ENCODE data around the gene RNF166.
A peak's percentile ranks its signal among the peaks of the same experiment; 100 is the strongest.

The RNF166 gene, protein sequence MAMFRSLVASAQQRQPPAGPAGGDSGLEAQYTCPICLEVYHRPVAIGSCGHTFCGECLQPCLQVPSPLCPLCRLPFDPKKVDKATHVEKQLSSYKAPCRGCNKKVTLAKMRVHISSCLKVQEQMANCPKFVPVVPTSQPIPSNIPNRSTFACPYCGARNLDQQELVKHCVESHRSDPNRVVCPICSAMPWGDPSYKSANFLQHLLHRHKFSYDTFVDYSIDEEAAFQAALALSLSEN
- 19.1 to 272 (median 206) reads per million in 9 experiments for total RNA-seq

GRCh38 chr16:88706229-88706964 is at the start of gene RNF166, which contains the start of gene CTU2:
RNF166 (minus strand) TSS chr16:88706408; CDS start chr16:88706325, 83 bp downstream.
CTU2 (plus strand) TSS chr16:88706503; CDS start chr16:88706531, 28 bp downstream.
- H3K4me3 Mint-ChIP-seq, result peak within 1 kb of the TSS; percentile 95 to 100
- H3K27ac Mint-ChIP-seq, result peak within 1 kb of the TSS; percentile 90 to 99
- peak; percentile 66 for ATAC-seq (replicated peaks)
- H3K27me3 Mint-ChIP-seq, result no peaks in the 10 kb centered on the region
- H3K4me1 Mint-ChIP-seq (ENCODE audit: low read depth in 2 of 2), result peaks cover 33 to 57% of the 10 kb centered on the region in 2 donors
- peaks cover 51% of the 10 kb centered on the region for H3K36me3 Mint-ChIP-seq (ENCODE audit: insufficient read depth)
- H3K9me3 Mint-ChIP-seq, result no peaks in the 10 kb centered on the region
- peak; percentile 91 to 94 (median 92) for DNase-seq

DNA sequence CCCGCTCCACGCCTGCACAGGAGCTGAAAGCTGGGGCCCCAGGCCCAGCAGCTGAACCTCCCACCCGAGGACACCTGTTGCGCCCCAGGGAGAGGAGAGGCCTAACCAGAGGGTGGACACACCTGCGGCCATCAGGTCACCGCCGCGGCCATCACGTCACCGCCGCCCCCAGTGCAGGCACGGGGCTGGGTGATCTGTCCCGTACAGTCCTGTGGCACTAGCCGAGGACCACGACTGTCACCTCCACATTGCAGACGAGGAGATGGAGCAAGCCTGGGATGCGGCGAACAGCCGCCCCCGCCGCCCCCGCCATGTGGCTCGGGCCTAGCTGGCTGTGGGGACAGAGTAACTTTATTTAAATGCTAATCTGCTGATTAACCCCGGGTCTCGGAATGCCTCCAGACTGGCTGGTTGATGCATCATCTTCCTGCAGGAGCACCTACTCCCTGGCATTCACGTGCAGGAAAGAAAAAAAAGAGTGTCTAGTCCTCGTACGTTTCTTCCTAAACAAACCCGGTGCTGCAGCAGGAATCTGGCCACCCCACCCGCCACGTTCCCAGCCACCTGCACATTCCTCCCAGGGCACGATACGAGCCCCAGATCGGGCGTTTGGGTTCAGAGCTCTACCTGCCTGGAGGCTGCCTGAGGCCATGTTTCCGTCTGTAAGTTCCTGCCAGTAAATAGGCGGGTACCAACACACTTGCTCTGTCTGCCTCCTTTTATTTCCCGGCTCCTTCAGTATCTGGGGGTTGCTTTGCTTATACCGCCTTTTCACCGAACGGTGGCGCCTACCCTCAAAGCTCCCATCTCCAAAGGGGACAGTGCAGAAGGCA is 48.9 kb upstream of the RNF166 start:
- no peak overlapping the region for H3K4me3 Mint-ChIP-seq
- no peak for ATAC-seq (replicated peaks)
- no peak for DNase-seq

DNA sequence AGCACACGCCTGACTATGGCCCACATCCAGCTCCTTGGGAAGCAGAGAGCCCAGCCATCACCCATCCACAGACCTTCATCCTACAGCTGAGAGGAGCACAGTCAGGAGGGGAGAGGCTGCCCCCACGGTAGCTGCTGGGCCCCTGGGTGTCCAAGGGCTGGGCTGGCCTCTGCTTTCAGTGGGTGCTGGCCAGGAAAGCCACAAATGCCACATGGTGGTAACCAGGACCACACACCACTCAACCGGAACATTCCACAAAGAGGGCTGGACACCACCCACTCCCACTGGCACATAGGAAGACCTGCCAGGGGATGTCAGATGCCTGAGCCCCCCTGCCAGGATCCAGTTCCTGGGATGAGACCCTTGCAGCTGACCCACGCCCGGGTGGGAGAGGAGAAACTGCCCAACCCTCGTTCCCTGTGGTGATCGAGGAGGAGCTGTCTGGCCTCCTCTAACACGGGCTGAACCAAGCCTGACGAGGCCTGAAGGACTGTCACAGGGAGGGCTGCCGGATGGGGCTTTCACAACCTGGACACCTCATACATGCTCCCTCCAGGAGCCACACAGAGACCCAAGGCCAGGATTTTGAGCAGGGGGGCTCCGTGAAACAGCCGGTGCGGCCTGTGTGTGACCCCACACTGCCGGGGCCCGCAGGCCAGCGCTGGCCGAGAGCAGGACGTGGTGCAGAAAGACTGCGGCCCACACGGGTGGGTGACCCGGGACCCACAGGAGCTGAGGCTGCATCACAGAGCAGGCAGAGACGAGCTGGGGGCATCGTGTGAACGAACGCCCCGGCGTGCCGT is 48.1 kb upstream of the RNF166 start:
- Mint-ChIP-seq H3K9me3 (no peaks in the 10 kb centered on the region), H3K4me1 (ENCODE audit: low read depth in 2 of 2) (peaks cover 17 to 23% of the 10 kb centered on the region in 2 donors), H3K27me3 (no peaks in the 10 kb centered on the region), H3K27ac (peak overlapping the region; percentile 31 to 75), H3K36me3 (ENCODE audit: insufficient read depth) (peaks cover 6% of the 10 kb centered on the region), H3K4me3 (no peak overlapping the region)
- DNase-seq (no peak), ATAC-seq (replicated peaks) (no peak)

More for the DNA sequence above, 48.9 kb upstream of the RNF166 start:
- Mint-ChIP-seq H3K4me1 (ENCODE audit: low read depth in 2 of 2) (peaks cover 21 to 29% of the 10 kb centered on the region in 2 donors), H3K9me3 (no peaks in the 10 kb centered on the region), H3K27ac (peak overlapping the region; percentile 31 to 62), H3K36me3 (ENCODE audit: insufficient read depth) (peaks cover 6% of the 10 kb centered on the region), H3K27me3 (no peaks in the 10 kb centered on the region)

GRCh38 chr16:88753602-88754001 is 47.4 kb upstream of the RNF166 start:
- H3K4me3 Mint-ChIP-seq, result no peak overlapping the region
- peaks cover 13% of the 10 kb centered on the region for H3K36me3 Mint-ChIP-seq (ENCODE audit: insufficient read depth)
- H3K27me3 Mint-ChIP-seq, result no peaks in the 10 kb centered on the region
- ATAC-seq (replicated peaks) (no peak), DNase-seq (no peak)
- H3K9me3 Mint-ChIP-seq, result no peaks in the 10 kb centered on the region
- peaks cover 12 to 16% of the 10 kb centered on the region in 2 donors for H3K4me1 Mint-ChIP-seq (ENCODE audit: low read depth in 2 of 2)
- peak overlapping the region in 1 of 2 donors; percentile 75 for H3K27ac Mint-ChIP-seq

DNA sequence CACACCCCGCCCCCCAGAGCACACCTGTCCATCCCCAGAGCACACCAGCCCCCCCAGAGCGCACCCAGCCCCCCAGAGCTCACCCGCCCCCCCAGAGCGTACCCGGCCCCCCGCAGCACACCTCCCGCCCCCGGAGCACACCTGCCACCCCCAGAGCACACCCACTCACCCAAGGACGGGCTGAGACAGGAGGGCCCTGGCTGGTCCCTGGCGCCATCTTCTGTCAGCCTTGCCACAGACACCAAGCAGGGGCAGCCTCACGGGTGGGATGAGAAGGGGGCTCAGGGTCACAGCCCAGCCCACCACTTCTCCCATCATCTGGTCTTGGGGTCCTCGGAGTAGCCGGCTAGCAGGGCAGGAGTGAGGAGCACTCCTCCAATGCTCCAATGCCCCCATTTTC is 47.0 kb upstream of the RNF166 start:
- Mint-ChIP-seq H3K4me3 (no peak overlapping the region), H3K4me1 (ENCODE audit: low read depth in 2 of 2) (peaks cover 9 to 12% of the 10 kb centered on the region in 2 donors), H3K36me3 (ENCODE audit: insufficient read depth) (peaks cover 13% of the 10 kb centered on the region), H3K9me3 (no peaks in the 10 kb centered on the region), H3K27me3 (no peaks in the 10 kb centered on the region), H3K27ac (peak overlapping the region in 1 of 2 donors; percentile 75)
- DNase-seq, result no peak
- ATAC-seq (replicated peaks), result no peak

DNA sequence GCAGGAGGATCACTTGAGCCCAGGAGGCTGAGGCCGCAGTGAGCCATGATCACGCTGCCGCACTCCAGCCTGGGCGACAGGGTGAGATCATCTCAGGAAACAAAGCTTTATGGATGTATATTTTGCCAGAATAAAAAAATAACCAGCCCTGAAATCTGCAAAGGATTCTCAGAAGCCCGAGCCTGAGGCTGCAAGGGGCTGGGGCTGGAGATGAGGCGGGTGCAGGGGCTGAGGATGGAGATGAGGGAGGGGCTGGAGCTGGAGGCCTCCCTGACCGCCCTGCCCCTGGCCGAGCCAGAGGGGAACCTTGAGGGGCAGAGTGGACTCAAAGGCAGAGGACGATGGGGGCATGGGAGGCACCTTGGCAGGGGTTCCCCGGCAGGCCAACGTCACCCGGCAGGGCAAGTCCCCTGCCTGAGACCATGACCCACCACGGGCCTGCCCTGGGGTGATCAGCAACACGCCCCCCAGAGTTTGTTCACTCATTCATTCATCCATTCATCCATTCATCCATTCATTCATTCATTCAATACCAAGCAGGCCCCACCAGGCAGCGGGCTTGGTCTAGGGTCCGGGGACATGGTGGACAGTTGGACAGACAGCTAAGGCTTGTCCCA is 46.3 kb upstream of the RNF166 start:
- H3K27ac Mint-ChIP-seq, result no peak overlapping the region
- ATAC-seq (replicated peaks) (no peak), DNase-seq (no peak)
- H3K4me1 Mint-ChIP-seq (ENCODE audit: low read depth in 2 of 2), result peaks cover 11 to 13% of the 10 kb centered on the region in 2 donors
- no peaks in the 10 kb centered on the region for H3K27me3 Mint-ChIP-seq
- H3K36me3 Mint-ChIP-seq (ENCODE audit: insufficient read depth), result peaks cover 20% of the 10 kb centered on the region
- no peak overlapping the region for H3K4me3 Mint-ChIP-seq
- no peaks in the 10 kb centered on the region for H3K9me3 Mint-ChIP-seq

DNA sequence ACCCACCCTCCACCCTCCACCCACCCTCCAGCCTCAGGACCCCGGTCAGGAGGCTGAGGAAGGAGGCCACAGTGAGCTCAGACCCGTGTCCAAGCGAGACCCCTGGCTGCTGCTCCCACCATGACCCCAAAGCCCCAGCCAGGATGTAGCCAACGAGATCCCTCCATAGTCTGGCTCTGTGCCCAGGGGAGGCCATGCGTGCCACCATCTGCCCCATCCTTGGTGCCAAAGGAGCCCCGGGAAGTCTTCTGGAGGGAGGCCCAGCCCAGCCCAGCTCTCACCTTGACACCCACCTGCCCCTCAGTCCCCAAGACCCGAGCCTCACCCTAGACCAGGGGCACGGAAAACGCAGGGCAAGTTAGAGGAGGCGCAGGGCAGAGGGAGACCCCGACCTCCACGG is 44.6 kb upstream of the RNF166 start:
- ATAC-seq (replicated peaks) (no peak), DNase-seq (no peak)
- Mint-ChIP-seq H3K27me3 (no peaks in the 10 kb centered on the region), H3K27ac (no peak overlapping the region), H3K36me3 (ENCODE audit: insufficient read depth) (peaks cover 21% of the 10 kb centered on the region), H3K4me3 (no peak overlapping the region), H3K9me3 (no peaks in the 10 kb centered on the region), H3K4me1 (ENCODE audit: low read depth in 2 of 2) (peaks cover 16 to 21% of the 10 kb centered on the region in 2 donors)

DNA sequence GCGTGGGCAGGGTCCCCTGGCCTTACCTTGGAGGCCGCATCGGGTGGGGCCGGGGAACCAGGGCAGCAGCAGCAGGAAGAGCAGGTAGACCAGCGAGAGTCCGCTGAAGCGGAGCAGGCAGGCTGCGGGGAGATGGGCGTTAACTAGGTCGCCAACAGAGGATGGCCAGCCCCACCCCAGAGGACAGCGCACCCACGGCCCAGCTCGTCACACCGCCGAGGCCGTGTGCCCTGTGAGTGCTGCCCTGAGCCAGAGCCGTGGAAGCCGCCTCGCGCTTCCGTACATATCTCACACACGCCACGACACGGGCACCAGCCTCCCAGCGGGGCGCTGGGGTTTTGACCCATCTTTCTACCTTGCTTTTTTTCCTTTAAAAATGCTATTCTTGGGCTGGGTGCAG is 43.1 kb upstream of the RNF166 start:
- Mint-ChIP-seq H3K4me1 (ENCODE audit: low read depth in 2 of 2) (peaks cover 24 to 26% of the 10 kb centered on the region in 2 donors), H3K27me3 (no peaks in the 10 kb centered on the region), H3K36me3 (ENCODE audit: insufficient read depth) (peaks cover 19% of the 10 kb centered on the region), H3K27ac (peak overlapping the region in 1 of 2 donors; percentile 85), H3K4me3 (no peak overlapping the region), H3K9me3 (no peaks in the 10 kb centered on the region)
- DNase-seq (no peak), ATAC-seq (replicated peaks) (no peak)

DNA sequence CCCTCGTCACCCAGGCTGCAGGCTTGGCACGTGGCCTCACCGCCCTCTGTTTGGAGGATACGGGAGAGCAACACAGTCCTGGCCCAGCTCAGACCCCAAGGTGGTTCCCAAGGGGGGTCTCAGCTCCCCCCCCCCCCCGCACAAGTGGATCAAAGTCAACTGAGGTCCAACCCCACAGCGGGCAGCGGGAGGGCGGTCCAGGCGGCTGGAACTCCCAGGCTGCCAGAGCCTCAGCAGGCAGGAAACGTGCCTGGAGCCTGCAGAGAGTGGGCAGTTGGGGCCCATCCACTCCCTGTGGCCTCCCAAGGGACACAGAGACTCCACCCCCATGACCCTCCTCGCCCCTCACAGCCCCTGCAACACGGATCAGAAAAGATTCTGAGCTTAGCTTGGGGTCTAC is 42.2 kb upstream of the RNF166 start:
- no peak for ATAC-seq (replicated peaks)
- H3K36me3 Mint-ChIP-seq (ENCODE audit: insufficient read depth), result peaks cover 19% of the 10 kb centered on the region
- peaks cover 20 to 31% of the 10 kb centered on the region in 2 donors for H3K4me1 Mint-ChIP-seq (ENCODE audit: low read depth in 2 of 2)
- no peak overlapping the region for H3K4me3 Mint-ChIP-seq
- DNase-seq, result no peak
- H3K27me3 Mint-ChIP-seq, result no peaks in the 10 kb centered on the region
- no peaks in the 10 kb centered on the region for H3K9me3 Mint-ChIP-seq
- peak overlapping the region in 1 of 2 donors; percentile 38 for H3K27ac Mint-ChIP-seq

- Mint-ChIP-seq H3K27me3 (no peaks in the 10 kb centered on the region), H3K36me3 (ENCODE audit: insufficient read depth) (peaks cover 19% of the 10 kb centered on the region), H3K4me1 (ENCODE audit: low read depth in 2 of 2) (peaks cover 18 to 29% of the 10 kb centered on the region in 2 donors), H3K9me3 (no peaks in the 10 kb centered on the region), H3K4me3 (no peak overlapping the region), H3K27ac (no peak overlapping the region)
- ATAC-seq (replicated peaks) (peak; percentile 29), DNase-seq (no peak)
Measured at GRCh38 chr16:88747588-88748301, 41.5 kb upstream of the RNF166 start.

- Mint-ChIP-seq H3K4me3 (peak overlapping the region; percentile 37 to 41), H3K27ac (peak overlapping the region; percentile 84 to 89), H3K36me3 (ENCODE audit: insufficient read depth) (peaks cover 19% of the 10 kb centered on the region), H3K9me3 (no peaks in the 10 kb centered on the region), H3K27me3 (no peaks in the 10 kb centered on the region), H3K4me1 (ENCODE audit: low read depth in 2 of 2) (peaks cover 16 to 29% of the 10 kb centered on the region in 2 donors)
- DNase-seq (no peak), ATAC-seq (replicated peaks) (no peak)
Measured at GRCh38 chr16:88746506-88746905, 40.3 kb upstream of the RNF166 start.

Data from effector memory CD8-positive, alpha-beta T cell (primary cell).